IPS-11a (cell line): ENCODE measurements around the gene PRUNE2.

Experiments
- H3K4me3 ChIP-seq: one replicate; pipeline ENCODE4 v1.5.1; 2013; ENCODE audit warnings: low read depth, low read length, control low read depth

PRUNE2 gene

DNA sequence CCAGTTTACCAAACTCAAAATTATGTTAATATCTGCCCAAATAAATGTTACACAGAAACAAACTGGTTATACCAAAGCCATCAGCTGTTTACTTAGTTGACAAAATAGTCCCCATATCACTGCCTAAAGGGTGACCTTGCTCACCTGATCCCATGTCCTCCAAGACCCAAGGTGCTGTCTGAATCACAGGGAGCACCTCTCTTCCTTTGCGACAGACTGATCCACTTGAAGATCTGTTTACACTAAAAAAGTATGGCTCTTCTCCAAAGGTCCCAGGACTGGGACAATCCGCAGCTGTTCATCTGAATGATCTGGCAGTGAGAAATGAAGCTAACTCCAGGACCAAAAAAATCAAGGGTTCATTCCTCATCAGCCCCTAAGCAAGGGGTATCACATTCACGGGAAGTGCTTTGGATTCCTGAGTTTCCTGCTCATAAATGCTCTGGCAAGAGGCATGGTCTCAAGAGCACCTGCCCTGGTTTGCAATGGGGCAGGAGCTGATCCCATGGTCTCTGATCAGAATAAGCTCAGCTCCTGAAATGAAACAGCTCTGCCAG, 5.0 kb downstream of the PRUNE2 start:
- H3K4me3 ChIP-seq, result no peak overlapping the region

DNA sequence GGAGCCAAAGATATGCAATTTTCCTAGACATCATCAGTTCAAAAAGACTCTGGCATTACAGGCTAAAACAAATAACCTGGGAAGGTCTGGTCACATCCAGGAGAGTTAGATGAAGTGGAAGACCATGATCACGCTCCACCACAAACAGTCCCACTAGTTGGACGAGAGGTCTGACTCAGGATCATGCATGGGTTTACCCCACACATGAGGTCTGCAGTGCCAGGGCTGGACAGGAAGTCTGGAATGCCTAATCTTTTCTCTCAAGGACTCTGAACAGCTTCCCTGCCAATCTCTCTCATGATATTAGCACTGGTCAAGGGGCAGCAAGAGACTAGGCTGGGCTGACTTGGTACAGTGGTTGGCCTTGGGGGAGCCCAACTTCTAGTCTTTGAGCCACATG, 7.1 kb downstream of the PRUNE2 start:
- H3K4me3 ChIP-seq, result no peak overlapping the region

DNA sequence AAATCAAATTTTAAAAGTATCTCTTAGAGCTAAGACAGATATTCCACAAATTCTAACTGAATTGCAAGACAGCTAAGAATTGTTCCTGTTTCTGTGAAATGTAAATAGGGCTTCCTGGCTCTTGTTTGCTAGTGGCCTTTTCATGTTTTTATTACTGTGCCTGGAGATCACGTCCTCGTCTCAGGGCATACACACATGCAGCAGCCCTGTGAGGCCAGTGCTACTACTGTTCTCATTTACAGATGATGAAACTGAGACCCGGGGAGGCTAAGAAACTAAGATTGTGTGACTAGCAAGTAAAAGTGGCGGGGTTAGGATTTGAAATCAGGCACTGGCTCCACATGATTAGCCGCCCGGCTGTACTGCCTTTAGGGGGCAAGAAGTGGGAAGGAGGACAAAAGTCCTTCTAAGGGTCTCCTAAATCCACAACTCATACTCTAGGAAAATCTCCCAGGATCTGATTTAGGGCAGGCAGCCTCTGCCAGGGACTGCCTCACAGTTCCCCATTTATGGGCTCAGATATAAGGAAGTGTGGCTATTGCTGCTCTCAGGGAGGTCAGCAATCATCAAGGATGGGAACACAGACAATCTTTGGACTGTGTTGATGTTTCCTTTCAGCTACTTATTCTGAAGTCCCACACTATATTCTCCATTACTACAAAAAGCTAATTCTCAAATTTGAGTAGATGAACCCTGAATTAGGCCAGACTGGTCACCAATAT, 7.9 kb downstream of the PRUNE2 start:
- no peak overlapping the region for H3K4me3 ChIP-seq

DNA sequence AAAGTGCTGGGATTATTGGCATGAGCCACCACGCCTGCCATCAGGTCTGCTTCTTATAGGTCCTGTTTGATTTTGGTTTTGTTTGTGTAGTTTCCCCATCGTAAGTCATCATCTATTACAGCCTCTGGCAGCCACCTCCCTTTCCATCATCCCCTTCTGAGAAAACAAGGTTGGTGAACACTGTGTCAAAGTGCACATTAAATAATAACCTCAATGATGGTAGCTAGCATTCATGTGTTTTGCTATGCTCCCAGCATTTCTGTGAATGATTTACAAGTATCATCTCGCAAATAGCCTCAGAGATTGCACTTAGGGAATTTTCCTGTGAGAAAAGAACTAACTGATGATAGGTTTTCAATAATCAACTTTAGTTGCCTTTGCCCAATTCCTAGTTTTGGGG, 9.9 kb downstream of the PRUNE2 start:
- no peak overlapping the region for H3K4me3 ChIP-seq

DNA sequence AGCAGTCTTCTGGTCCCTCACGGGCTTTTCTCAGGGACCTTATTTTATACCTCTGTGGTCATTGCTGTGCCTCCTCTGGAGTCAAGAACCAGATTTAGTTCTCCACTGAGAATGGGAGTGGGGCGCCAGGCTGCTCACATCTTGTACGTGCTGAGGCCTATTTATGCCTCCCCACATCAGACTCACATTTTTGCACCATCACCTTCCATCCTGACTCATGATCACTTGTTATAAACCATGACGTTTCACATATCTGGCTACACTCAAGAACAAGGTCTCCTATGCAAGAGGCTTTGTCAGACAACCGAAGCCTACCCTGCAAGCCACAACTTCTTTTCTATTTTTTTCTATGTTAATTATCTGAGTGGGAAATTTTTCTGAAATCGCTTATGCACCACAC, 10.7 kb downstream of the PRUNE2 start:
- H3K4me3 ChIP-seq, result no peak overlapping the region

DNA sequence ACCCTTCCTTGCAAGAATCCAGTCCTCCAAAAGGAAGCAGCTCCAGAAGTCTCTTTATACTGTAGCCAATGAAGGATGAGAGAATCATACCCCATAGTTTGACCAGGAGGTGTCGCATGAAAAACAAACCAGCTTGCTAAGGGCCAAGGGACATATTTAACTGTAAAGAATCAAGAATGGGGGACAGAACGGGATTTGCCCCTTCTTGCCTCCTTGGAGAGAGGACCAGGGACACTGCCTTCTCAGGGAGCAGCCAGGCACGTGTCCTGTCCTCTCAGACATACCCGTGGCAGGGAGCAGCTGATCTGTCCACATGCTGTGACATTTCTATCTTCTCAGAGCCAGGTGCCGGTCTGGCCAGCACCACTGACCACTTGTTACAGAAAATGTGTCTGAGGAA, 11.7 kb downstream of the PRUNE2 start:
- H3K4me3 ChIP-seq, result no peak overlapping the region

DNA sequence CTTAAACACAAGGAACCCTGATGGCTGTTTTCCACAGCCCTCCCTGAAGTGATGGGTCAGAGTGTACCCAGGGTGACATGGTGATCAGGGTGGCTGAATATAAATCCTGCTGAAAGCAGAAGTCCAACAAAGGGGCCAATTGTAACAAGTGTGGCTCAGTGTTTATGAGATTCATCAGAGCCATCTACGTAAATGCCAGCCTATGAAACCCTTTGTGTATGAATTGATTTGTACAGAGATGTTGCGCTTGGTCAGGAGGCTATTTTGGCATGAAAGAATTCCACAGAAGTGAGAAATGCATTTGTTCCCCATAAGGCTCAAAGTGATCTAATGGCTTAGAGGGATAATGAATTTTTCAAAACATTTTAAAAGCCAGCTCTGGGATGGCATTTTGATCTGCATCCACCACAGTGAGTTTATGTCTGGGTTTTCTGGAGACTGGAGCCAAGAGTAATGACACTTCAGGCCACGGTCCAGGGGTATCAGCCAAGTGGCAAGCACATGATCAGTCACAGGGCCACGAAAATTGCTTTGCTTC, 12.4 kb downstream of the PRUNE2 start:
- no peak overlapping the region for H3K4me3 ChIP-seq

DNA sequence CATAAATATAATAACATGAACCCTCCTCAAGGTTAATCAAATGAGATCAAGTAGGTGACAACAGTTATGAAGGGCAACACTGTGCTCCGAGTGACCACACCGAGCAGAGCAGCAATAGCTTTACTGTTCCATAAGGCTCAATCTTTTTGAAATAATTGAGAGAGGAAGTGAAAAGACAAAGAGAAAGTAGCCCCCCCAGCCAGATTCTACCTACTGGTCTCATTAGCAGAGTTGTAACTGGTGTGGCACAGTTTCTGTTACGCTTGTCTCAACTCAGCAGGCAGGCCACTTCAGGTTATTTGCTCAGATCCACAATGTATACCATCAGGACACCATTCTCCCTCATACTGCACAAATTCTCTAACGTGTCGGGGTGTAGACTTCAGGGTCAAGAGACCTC, 14.0 kb downstream of the PRUNE2 start:
- H3K4me3 ChIP-seq, result no peak overlapping the region

DNA sequence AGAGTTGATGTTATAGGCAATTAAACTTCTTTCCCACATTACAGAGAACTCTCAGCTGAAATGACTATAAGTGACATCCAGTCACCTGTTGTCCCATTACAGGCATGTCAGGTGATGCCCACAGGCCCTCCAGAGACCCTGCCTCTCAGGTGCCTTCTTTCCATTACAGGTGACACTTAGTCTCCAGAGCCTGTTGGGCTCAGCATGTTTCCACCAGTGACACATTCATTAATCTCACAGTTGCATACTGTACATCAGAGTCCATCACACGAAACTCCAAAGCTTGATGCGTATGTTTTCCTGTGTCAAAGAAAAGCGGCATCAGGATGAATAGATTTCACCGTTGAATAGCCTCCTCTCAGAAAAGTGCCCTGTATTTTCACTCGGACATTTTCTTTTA, 14.6 kb downstream of the PRUNE2 start:
- no peak overlapping the region for H3K4me3 ChIP-seq

DNA sequence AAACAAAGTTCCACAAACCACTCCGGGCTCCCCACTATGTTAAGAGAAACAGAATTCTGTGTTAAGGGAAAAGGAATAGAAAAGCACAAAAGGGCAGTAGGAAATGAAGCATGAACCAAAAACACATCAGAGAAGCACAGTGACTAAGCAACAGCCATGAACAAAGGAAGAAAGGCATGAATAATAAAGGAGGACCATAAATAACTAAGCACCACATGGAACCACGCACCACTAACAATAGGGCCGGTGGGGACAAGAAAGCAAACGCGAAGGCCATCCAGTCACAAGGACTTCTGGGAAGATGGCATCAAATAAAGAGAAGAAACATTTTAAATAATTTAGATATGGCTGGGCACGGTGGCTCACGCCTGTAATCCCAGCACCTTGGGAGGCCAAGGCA, 18.0 kb downstream of the PRUNE2 start:
- H3K4me3 ChIP-seq, result no peak overlapping the region

DNA sequence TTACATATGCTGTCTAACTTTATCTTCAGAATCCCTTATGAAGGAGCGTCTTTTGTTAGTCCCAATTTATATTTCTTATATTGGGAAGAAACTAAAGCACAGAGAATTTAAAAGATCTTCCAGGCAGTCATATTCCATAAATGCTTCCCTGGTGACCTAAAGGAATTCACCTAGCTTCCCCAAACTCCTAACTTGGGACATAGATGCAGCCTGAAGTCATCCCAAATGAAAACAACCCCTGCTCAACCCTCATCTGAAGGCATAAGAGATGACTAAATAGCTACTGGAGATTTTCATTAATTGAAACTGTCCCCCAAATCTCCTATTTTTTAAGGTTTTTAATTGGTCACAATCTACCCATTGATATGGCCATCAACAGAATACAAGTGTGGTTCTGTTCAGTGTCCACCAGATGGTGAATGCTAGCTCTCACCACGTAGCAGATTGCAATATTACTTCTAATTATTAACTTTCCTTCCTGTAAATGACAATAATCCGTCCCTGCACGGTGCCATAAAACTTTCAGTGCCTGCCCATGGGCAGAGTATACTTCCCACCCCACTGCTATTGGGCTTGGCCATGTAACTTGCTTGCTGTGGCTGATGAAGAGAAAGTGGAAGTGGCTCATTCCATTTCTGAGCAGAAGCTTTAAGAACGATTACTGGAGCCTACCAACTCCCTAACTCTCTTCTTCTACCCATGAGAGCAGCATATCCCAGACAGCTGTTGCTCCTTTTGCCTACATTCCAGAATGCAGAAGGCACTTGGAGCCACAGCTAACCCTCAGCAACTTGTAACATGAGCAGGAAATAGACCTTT, 18.7 kb downstream of the PRUNE2 start:
- no peak overlapping the region for H3K4me3 ChIP-seq

DNA sequence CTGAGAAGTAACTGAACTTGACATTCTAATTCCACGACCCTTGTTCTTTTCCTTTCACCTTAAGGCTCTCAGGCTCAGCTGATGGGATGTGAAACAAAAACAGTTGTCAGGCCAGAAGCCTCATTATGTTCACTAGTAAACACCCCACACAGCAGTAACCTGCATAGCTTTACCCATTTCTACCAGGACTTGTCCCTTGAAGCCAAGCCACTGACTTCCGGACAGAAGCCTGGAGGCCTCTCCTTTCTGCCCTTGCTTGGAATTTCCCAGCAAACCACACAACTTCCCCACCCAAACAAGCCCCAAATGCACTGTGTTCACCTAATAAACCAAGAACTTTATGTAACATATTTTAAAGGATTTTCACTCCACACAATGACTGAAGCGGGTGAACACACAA, 19.6 kb downstream of the PRUNE2 start:
- no peak overlapping the region for H3K4me3 ChIP-seq

DNA sequence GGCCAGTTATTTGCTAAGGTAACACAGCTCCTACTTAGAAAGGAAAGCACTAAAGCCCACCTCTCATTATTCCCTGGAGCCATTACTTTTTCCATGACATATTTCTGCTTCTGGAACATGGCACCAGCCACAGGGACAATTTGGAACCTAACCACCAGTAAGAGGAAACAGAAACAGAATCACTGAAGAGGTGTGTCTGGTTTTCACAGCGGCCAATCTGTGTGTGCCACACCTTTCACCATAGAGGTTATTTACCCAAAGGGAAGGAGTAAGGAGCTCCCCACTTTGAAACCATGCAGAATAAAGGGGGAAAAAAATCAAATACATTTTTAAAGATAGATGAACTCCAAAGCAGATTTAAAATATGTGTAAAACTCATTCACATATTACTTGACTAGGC, 21.1 kb downstream of the PRUNE2 start:
- no peak overlapping the region for H3K4me3 ChIP-seq

DNA sequence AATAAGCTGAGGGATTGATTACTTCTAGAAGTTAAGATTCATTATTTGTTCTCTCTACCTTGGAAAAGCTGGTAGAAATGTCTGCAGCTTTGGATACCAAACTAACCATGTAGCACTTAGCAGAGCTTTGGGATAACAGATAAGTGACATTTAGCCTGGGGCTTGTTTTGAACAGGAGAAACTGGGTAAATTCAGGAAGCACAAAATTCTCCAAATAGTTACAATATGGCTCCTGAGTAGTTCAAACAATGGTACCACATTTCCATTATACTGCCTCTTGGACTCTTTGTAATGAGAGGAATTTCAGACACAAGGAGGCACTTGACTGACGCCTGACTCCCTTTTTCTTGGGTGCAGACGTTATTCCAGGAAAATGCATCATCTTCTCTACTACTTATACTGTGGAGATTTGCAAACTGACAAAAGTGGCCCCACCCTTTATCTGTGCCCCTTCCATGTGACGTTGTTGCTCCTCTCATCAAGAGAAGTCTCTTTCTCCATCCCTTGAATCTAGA, 22.5 kb downstream of the PRUNE2 start:
- no peak overlapping the region for H3K4me3 ChIP-seq

DNA sequence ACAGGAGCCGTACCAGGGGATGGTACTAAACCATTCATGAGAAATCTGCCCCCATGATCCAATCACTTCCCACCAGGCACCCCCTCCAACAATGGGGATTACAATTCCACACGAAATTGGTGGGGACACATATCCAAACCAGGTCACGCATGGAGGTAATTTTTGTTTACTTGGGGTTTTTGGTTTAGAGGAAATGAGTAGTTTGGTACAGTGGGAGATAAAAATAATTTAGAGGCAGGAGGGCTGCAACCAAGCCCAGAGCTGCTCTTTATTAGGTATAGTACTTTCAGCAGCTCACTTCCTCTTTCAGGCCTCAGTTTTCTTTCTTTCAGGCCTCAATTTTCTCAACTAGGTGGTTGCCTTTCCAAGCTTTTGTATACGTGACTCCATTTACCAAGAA, 23.2 kb downstream of the PRUNE2 start:
- H3K4me3 ChIP-seq, result no peak overlapping the region

DNA sequence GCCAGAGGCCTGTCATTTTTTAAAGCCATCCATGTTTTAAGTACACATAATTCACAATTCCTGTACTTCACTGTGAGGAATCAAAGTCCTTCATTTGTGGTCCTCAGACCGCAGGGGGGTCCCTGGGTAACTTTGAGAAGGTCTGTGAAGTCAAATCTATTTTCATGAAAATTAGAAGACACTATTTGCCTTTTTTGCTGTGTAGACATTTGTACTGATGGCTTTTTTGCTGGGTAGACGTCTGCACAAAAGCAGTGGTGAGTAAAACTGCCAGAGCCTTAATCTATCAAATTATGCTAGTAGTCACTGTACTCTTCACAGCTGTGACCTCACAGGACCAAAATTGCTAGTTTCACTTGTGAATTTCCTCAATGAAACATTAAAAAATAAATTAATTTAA, 25.7 kb downstream of the PRUNE2 start:
- H3K4me3 ChIP-seq, result no peak overlapping the region

DNA sequence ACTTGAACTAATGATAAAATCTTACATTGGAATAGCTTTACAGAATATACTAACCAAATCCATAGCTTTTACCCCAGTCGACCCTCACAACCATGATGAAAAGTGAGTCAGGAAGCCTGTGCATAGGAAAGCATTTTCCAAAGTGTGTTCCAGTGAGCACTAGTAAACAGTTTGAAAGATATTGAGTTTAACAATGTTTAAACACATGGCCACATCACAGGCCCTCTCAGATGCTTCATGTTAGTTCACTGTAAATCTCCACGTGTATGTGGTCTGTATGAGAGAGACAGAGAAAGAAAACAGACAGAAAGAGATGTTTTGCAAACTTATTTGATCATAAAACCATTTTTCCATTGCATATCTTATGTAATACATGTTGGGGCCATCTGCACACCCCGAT, 27.0 kb downstream of the PRUNE2 start:
- H3K4me3 ChIP-seq, result no peak overlapping the region

DNA sequence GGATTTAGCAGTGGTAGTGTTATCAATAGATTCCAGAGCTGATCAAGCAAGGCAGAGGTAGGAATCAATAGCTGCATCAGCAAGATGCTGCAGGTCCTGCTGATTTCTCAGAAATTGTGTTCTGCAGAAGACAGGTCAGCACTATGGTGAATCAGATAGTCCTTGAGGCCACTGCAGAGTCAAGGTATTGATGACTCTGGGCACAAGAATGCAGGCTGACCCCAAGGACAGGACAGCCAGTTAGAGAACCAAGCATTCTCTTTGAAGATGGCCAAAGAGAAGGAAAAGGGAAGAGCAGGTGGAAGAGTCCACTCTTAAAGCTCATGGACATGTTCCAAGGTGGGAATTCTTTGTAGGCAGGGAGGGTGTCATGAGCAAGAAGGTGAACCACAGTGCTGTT, 28.0 kb downstream of the PRUNE2 start:
- no peak overlapping the region for H3K4me3 ChIP-seq

DNA sequence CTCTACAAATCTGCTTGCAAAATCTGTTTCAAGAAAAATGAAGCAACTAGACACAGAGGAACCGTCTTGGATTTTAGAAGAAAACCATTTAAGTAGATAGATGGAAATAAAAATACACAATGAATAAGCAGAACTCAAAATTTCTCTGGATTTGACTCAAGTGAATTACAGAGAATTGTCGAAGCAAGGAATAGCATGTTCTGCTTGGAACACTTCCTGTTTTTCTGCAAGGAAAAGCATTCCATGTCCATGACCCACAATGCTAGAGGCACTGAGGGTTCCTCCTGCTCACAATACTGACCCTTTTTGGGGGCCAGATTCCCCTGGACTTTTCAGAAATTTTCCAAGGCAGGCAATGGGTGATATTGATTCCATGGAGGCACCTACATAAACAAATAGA, 29.8 kb downstream of the PRUNE2 start:
- H3K4me3 ChIP-seq, result no peak overlapping the region

DNA sequence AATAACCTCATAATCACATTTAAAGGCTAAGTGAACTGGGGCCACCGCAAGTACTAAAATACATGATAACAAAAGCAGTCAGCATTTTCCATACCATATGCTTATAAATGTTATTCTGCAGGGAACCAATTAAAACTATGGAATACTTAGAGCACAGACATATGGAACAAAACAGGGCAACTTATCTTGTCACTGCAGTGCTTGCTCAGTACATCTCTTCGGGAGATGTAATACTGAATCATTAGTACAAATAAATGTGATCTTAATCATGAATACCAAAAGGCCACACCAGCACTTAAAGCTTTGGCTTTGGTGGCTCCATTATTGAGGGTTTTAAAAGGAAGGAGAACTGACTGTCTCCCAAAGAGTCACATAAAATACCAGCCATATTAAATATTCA, 32.1 kb downstream of the PRUNE2 start:
- no peak overlapping the region for H3K4me3 ChIP-seq

DNA sequence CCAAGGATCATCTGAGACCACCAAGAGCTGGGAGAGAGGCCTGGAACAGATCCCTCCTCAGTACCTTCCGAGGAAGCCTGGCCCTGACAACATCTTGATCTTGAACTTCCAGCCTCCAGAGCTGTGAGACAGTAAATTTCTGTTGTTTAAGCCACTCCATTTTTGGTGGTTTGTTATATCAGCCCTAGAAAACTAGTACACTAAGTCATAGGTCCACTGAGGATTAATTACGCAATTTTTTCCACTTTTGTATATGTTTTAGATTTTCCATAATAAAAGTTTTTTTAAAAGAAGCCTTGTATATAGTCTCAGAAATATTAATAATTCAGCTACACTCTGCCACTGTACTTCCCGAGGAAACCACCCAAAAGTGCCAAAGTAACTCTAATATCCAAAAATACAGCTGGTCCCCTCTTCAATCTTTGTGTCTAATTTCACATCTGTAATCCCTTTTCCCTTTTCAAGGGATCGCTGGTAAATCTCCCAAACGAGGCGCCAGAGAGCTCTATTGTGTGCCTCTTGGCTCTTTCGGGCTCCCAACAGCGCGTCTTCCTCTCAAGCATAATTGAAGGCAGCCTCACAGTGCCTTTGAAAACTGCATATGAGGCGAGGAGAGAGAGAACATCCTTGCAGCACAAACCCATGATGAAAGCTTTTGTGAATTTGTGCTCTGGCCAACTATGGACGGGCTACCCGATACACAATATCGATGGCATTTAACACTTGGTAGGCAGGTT, 32.7 kb downstream of the PRUNE2 start:
- H3K4me3 ChIP-seq, result no peak overlapping the region
